ENCODE results near the gene UNC13B. TPM values are rescaled to one million over a fixed set of nuclear protein-coding genes. Genes with fewer than 3 reads are reported as not detected.

UNC13B gene
- total RNA-seq, 2 donors from 2014 or later: 27.3 to 29.1 TPM

- intact Hi-C loops (cut with DNase I): no loop called here
- no peak for DNase-seq (ENCODE audit: low spot score)
Observed at GRCh38 chr9:35436933-35437332, 275.1 kb downstream of the UNC13B start.

- DNase-seq (ENCODE audit: low spot score): no peak
- intact Hi-C loops (cut with DNase I): no loop called here
Observed at GRCh38 chr9:35446012-35446411, 284.2 kb downstream of the UNC13B start.

GRCh38 chr9:35448496-35448895 is 286.7 kb downstream of the UNC13B start:
- no peak for DNase-seq (ENCODE audit: low spot score)
- intact Hi-C loops (cut with DNase I): no loop called here

- intact Hi-C loops (cut with DNase I): no loop called here
Observed at GRCh38 chr9:35452481-35452880, 290.7 kb downstream of the UNC13B start.

GRCh38 chr9:35453786-35454185 is 292.0 kb downstream of the UNC13B start:
- no peak for DNase-seq (ENCODE audit: low spot score)
- intact Hi-C loops (cut with DNase I): no loop called here

More at GRCh38 chr9:35452481-35452880, 290.7 kb downstream of the UNC13B start:
- DNase-seq (ENCODE audit: low spot score): no peak

Other genes with a start within 250 kb of the UNC13B start
- 1 to 10 TPM in 1 of 2 donors, under 1 TPM in 1; 0.93 to 1.0 TPM for gene PHF24, start 203.7 kb upstream of the UNC13B start, total RNA-seq
- 10 to 100 TPM; 68.7 to 82.2 TPM for gene DNAJB5, start 172.3 kb upstream of the UNC13B start, total RNA-seq
- 100 to 1,000 TPM; 138 to 179 TPM for gene VCP, start 89.4 kb upstream of the UNC13B start, total RNA-seq
- 1 to 10 TPM; 8.0 to 8.9 TPM for gene FANCG, start 82.1 kb upstream of the UNC13B start, total RNA-seq
- 10 to 100 TPM; 11.8 to 15.3 TPM for gene PIGO, start 65.4 kb upstream of the UNC13B start, total RNA-seq
- gene STOML2, start 58.9 kb upstream of the UNC13B start, total RNA-seq: 10 to 100 TPM; 67.9 to 71.6 TPM
- 10 to 100 TPM; 21.6 to 26.5 TPM for gene ATOSB, start 46.1 kb upstream of the UNC13B start, total RNA-seq

Measured in posterior vena cava (tissue), 2 donors.